Colonic mucosa (tissue), 4 donors: ENCODE results near the gene REN. TPM values are rescaled to one million over a fixed set of nuclear protein-coding genes. Genes with fewer than 3 reads are reported as not detected.

Source experiments
- DNase-seq: peaks from one replicate; pipeline ENCODE4 v3.0.0-alpha.2; 2020
- H3K27ac ChIP-seq: fragments of 200-600 bp; one replicate; pipeline ENCODE4 v1.8.0; 2021
- H3K27me3 ChIP-seq: fragments of 200-600 bp; one replicate; pipeline ENCODE4 v1.8.0; 2021
- H3K36me3 ChIP-seq: fragments of 200-600 bp; one replicate; pipeline ENCODE4 v1.8.0; 2021
- H3K4me1 ChIP-seq: fragments of 200-600 bp; one replicate; pipeline ENCODE4 v1.8.0; 2021; ENCODE audit warnings: mild to moderate bottlenecking
- H3K4me3 ChIP-seq: fragments of 200-600 bp; one replicate; pipeline ENCODE4 v1.8.0; 2021
- H3K9ac ChIP-seq, 2 donors: one replicate each; pipeline ENCODE4 v1.7.0; 2013; ENCODE audit warnings: control low read depth in 2 of 2, low read depth in 2 of 2, low read length in 2 of 2
- H3K9me3 ChIP-seq: fragments of 200-600 bp; one replicate; pipeline ENCODE4 v1.8.0; 2021
- CTCF ChIP-seq: fragments of 200-600 bp; IDR thresholded peaks from one replicate; pipeline ENCODE4 v1.8.0; 2022; ENCODE audit warnings: antibody characterized with exemption, mild to moderate bottlenecking
- intact Hi-C: fragments of 100-400 bp; cut with DNase I; formaldehyde crosslinking; loops from one replicate; pipeline ENCODE4 v1.14.1; 2022
- total RNA-seq, 2 donors: library from RNA; stranded (reverse); fragmentation: NEBNext Ultra II Directional in 1 of 2; extraction: Animal tissue kit (Norgen Biotek cat#: 25700) in 1 of 2; gene quantifications; one replicate each; pipeline ENCODE4 v1.2.1, GENCODE V29; 2021
- donor health status: healthy.
- donor health status: DM: no; HTN: no; CAD: no.
- donor health status: DM: no; HTN: no; CAD: no.

REN gene
- total RNA-seq, 2 donors from 2014 or later: 0.82 TPM; not detected in 1

- Histone ChIP-seq H3K9ac (no peak overlapping the region), H3K4me1 (no peaks in the 10 kb centered on the region), H3K27me3 (no peaks in the 10 kb centered on the region), H3K27ac (no peak overlapping the region), H3K9me3 (no peaks in the 10 kb centered on the region), H3K36me3 (no peaks in the 10 kb centered on the region), H3K4me3 (no peak overlapping the region)
- TF ChIP-seq CTCF: no peak
- intact Hi-C loops: loop anchor here (5.0 kb wide), 1 partner anchor 44 kb away; no protein-coding TSS in a partner anchor
- no peak for DNase-seq
Measured at GRCh38 chr1:204206121-204206520, 40.0 kb upstream of the REN start.

- no peaks in the 10 kb centered on the region for H3K36me3 ChIP-seq
- TF ChIP-seq CTCF: no peak
- no peak overlapping the region for H3K27ac ChIP-seq
- H3K9ac ChIP-seq: no peak overlapping the region
- no peak overlapping the region for H3K4me3 ChIP-seq
- intact Hi-C loops: loop anchor here (5.0 kb wide), 1 partner anchor 43 kb away; no protein-coding TSS in a partner anchor
- no peaks in the 10 kb centered on the region for H3K27me3 ChIP-seq
- no peak for DNase-seq
- no peaks in the 10 kb centered on the region for H3K9me3 ChIP-seq
- H3K4me1 ChIP-seq: no peaks in the 10 kb centered on the region
Measured at GRCh38 chr1:204205486-204205885, 39.3 kb upstream of the REN start.

GRCh38 chr1:204204944-204205343 lies 38.8 kb upstream of the REN start:
- H3K27ac ChIP-seq: no peak overlapping the region
- no peaks in the 10 kb centered on the region for H3K9me3 ChIP-seq
- intact Hi-C loops: loop anchor here (5.0 kb wide), 1 partner anchor 43 kb away; no protein-coding TSS in a partner anchor
- no peak for TF ChIP-seq CTCF
- no peak for DNase-seq
- no peaks in the 10 kb centered on the region for H3K36me3 ChIP-seq
- no peaks in the 10 kb centered on the region for H3K27me3 ChIP-seq
- no peaks in the 10 kb centered on the region for H3K4me1 ChIP-seq
- no peak overlapping the region for H3K4me3 ChIP-seq
- no peak overlapping the region for H3K9ac ChIP-seq

GRCh38 chr1:204203206-204203767 lies 37.1 kb upstream of the REN start:
- H3K27ac ChIP-seq: no peak overlapping the region
- no peaks in the 10 kb centered on the region for H3K4me1 ChIP-seq
- no peaks in the 10 kb centered on the region for H3K27me3 ChIP-seq
- intact Hi-C loops: no loop called here
- DNase-seq: no peak
- no peak for TF ChIP-seq CTCF
- no peaks in the 10 kb centered on the region for H3K9me3 ChIP-seq
- H3K4me3 ChIP-seq: no peak overlapping the region
- no peak overlapping the region for H3K9ac ChIP-seq
- no peaks in the 10 kb centered on the region for H3K36me3 ChIP-seq

GRCh38 chr1:204202481-204202880 lies 36.3 kb upstream of the REN start:
- no peaks in the 10 kb centered on the region for H3K36me3 ChIP-seq
- H3K4me3 ChIP-seq: no peak overlapping the region
- no peak for DNase-seq

More at GRCh38 chr1:204202481-204202880, 36.3 kb upstream of the REN start:
- H3K4me1 ChIP-seq: no peaks in the 10 kb centered on the region
- intact Hi-C loops: no loop called here
- no peak for TF ChIP-seq CTCF
- no peak overlapping the region for H3K27ac ChIP-seq
- H3K9ac ChIP-seq: no peak overlapping the region
- H3K9me3 ChIP-seq: no peaks in the 10 kb centered on the region
- no peaks in the 10 kb centered on the region for H3K27me3 ChIP-seq
